K562 (cell line): Measurements from ENCODE around the gene INO80E. TPM values are rescaled to one million over a fixed set of nuclear protein-coding genes. Genes with fewer than 3 reads are reported as not detected.

ENCODE experiments used
- BCOR ChIP-seq: fragments of 450-650 bp; IDR thresholded peaks from 2 replicates; pipeline ENCODE4 v1.6.1; 2016
- EP300 ChIP-seq: IDR thresholded peaks from 2 replicates; pipeline ENCODE4 v1.6.1; 2012; ENCODE audit warnings: low read length, improper control_type of control experiment
- ETV1 ChIP-seq: fragments of 450-650 bp; conservative IDR thresholded peaks from 2 replicates; pipeline ENCODE4 v1.6.1; 2016; ENCODE audit warnings: missing genetic modification characterization, control low read depth, low read depth, missing compliant biosample characterization
- FOXK2 ChIP-seq, 2 experiments: fragments of 450-650 bp; IDR thresholded peaks in 1 of 2; conservative IDR thresholded peaks in 1 of 2; 2 replicates each; pipeline ENCODE4 v1.6.1; 2016; ENCODE audit warnings: low read depth in 2 of 2, mild to moderate bottlenecking in 1 of 2
- GTF2A2 ChIP-seq: IDR thresholded peaks from 2 replicates; pipeline ENCODE4 v1.6.1; 2016; ENCODE audit warnings: mild to moderate bottlenecking, missing genetic modification characterization, missing compliant biosample characterization
- MAFF ChIP-seq: IDR thresholded peaks from 2 replicates; pipeline ENCODE4 v1.6.1; 2012; ENCODE audit warnings: low read length, improper control_type of control experiment
- MLX ChIP-seq, 2 experiments: fragments of 450-650 bp in 1 of 2; sonication (generic) in 1 of 2; formaldehyde crosslinking; conservative IDR thresholded peaks; 2 replicates each; pipeline versions ENCODE4 v1.4.0 to v1.8.1; 2020 to 2022; ENCODE audit warnings: mild to moderate bottlenecking in 1 of 2, missing genetic modification reagents in 1 of 2
- MTA3 ChIP-seq: fragments of 450-650 bp; formaldehyde crosslinking; IDR thresholded peaks from 2 replicates; pipeline ENCODE4 v1.6.1; 2017; ENCODE audit warnings: mild to moderate bottlenecking, borderline replicate concordance
- NR1H2 ChIP-seq: sonication (generic); formaldehyde crosslinking; IDR thresholded peaks from 2 replicates; pipeline ENCODE4 v1.4.0; 2020; ENCODE audit warnings: mild to moderate bottlenecking, missing genetic modification reagents
- PCBP2 ChIP-seq: fragments of 200-400 bp; formaldehyde crosslinking; IDR thresholded peaks from 2 replicates; pipeline ENCODE4 v1.6.1; 2018; ENCODE audit warnings: low read length, low read depth, mild to moderate bottlenecking, moderate library complexity; ENCODE audit not compliant: poor library complexity, severe bottlenecking
- PHF20 ChIP-seq: fragments of 450-650 bp; IDR thresholded peaks from 2 replicates; pipeline ENCODE4 v1.6.1; 2018; ENCODE audit not compliant: partially characterized antibody
- POLR3G ChIP-seq: IDR thresholded peaks from 2 replicates; pipeline ENCODE4 v1.6.1; 2011; ENCODE audit not compliant: insufficient read length, insufficient replicate concordance; ENCODE audit errors: extremely low read depth
- TCF7 ChIP-seq: sonication (generic); IDR thresholded peaks from 2 replicates; pipeline ENCODE4 v1.6.1; 2016; ENCODE audit warnings: antibody characterized with exemption, borderline replicate concordance
- YY1 ChIP-seq, 3 experiments: IDR thresholded peaks; 2 replicates each; pipeline ENCODE4 v1.6.1; 2011; ENCODE audit warnings: low read length in 2 of 3, mild to moderate bottlenecking in 2 of 3, moderate library complexity in 2 of 3, borderline replicate concordance in 1 of 3, control low read depth in 1 of 3, low read depth in 1 of 3; ENCODE audit not compliant: insufficient read depth in 3 of 3, insufficient replicate concordance in 2 of 3, control insufficient read depth in 1 of 3, insufficient read length in 1 of 3; ENCODE audit errors: extremely low read depth in 1 of 3
- ZNF184 ChIP-seq: sonication (generic); formaldehyde crosslinking; IDR thresholded peaks from 2 replicates; pipeline ENCODE4 v1.5.0; 2020; ENCODE audit warnings: missing genetic modification reagents
- ZNF41 ChIP-seq: fragments of 250-450 bp; sonication (Bioruptor Pico); conservative IDR thresholded peaks from 2 replicates; pipeline ENCODE4 v1.4.0; 2020; ENCODE audit warnings: mild to moderate bottlenecking
- ZNF511 ChIP-seq: sonication (generic); formaldehyde crosslinking; IDR thresholded peaks from 2 replicates; pipeline ENCODE4 v1.8.0; 2022; ENCODE audit warnings: mild to moderate bottlenecking, missing genetic modification reagents
- ZNF668 ChIP-seq: fragments of 250-450 bp; sonication (Bioruptor Pico); IDR thresholded peaks from 2 replicates; pipeline ENCODE4 v1.8.0; 2022; ENCODE audit warnings: mild to moderate bottlenecking, inconsistent platforms
- polyA plus RNA-seq, 8 experiments: library from polyadenylated mRNA; depleted of rRNA in 4 of 8; stranded (reverse) in 5 of 8; unstranded in 3 of 8; fragments of >200 nt; fragmentation: Nextera tagmentation in 2 of 8; fragmentation: Illumina TruSeq in 1 of 8; extraction: Ambion mirVana in 2 of 8; extraction: Trizol in 1 of 8; gene quantifications; 2 replicates each; pipeline versions ENCODE4 v1.2.1 to v1.2.3, GENCODE V29; 2011 to 2014; ENCODE audit warnings: inconsistent platforms in 1 of 8, missing spikeins in 1 of 8
- total RNA-seq, 7 experiments: library from RNA; depleted of rRNA in 6 of 7; stranded (reverse); fragments of >200 nt in 6 of 7; fragmentation: Illumina TruSeq in 2 of 7; extraction: Trizol in 2 of 7; gene quantifications; 2 replicates each; pipeline versions ENCODE4 v1.2.1 to v1.2.3, GENCODE V29; 2011 to 2021; ENCODE audit warnings: low replicate concordance in 1 of 7
- TF ChIP-seq, protein P1 (sequence below), 2 experiments: IDR thresholded peaks; 2 replicates each; pipeline ENCODE4 v1.6.1; 2011; ENCODE audit warnings: borderline replicate concordance in 1 of 2, control low read depth in 1 of 2, low read depth in 1 of 2, low read length in 1 of 2, mild to moderate bottlenecking in 1 of 2, mixed read lengths in 1 of 2, moderate library complexity in 1 of 2; ENCODE audit not compliant: insufficient read depth in 1 of 2, insufficient read length in 1 of 2, poor library complexity in 1 of 2, severe bottlenecking in 1 of 2; ENCODE audit errors: extremely low read depth in 1 of 2
- TF ChIP-seq, protein P2 (sequence below): sonication (generic); formaldehyde crosslinking; IDR thresholded peaks from 2 replicates; pipeline ENCODE4 v1.8.0; 2023; ENCODE audit warnings: mild to moderate bottlenecking, missing genetic modification reagents

The INO80E gene
- total and polyA plus RNA-seq, 9 of the 15 experiments (the other 6 are each of a cell fraction or from before 2014, with no cell fraction given), result 0.31 to 102 (median 49.3) TPM

DNA sequence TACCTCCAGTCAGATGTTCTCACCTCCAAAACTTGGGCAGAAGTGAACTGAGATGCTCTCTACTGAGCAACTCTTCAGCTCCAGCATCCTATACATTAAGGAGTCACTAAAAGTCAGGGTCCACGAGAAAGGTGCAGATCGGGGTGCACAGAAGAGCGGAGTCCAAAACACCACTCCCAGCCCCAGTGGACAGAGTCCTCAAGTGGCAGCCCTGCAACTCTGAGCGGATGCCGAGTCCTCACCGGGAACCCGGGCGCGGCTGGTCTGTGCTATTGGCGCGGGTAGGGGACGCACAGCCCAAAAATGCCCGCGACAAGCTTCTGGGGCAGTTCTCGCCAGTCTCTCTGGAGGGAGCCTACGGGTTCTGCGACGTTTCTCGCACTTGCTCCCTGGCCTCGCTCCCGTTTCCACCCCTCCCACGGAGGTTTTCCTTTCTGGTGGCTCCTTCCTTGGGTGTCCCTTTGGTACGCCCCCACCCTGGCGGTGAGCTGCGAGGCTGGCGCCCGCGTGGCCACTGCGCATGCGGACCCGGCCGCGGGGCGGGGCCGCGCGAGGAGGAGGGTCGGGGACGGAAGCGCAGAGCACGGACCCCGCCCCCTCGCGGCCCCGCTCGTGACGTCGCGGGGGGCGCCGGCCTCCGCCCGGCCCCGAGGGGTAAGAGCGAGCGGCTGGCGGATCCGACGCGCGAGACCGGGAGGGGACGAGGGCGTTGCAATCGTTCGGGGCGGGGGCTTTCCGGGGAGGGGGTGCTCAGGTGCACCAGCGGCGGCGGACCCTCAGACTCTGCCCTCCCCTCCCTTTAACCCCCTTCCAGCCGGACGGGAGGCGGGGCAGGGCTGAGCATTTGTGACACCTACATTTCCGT is 34.3 kb upstream of the INO80E start, which contains the start of gene TMEM219 (continued):
- TF ChIP-seq MAFF (no peak), YY1 (IDR thresholded peaks at IDR 0.05; ENCODE audit: borderline replicate concordance in 1 of 3, control insufficient read depth in 1 of 3, extremely low read depth in 1 of 3, insufficient read depth in 3 of 3, insufficient read length in 1 of 3, insufficient replicate concordance in 2 of 3, low read depth in 1 of 3, low read length in 2 of 3) (peak in 1 of 3 experiments; percentile 35), NR1H2 (CRISPR knock-in tag) (no peak), ZNF668 (CRISPR knock-in tag) (no peak), MTA3 (peak; percentile 93; the same call in 1 of the 2 replicates), ZNF41 (CRISPR knock-in tag) (no peak), GTF2A2 (no peak), MLX (CRISPR knock-in tag; conservative IDR thresholded peaks at IDR 0.05) (0 out of 4 replicates have a peak, but pooled peaks of 1 of the 2 experiments have one; percentile 77), EP300 (no peak), PHF20 (peak; percentile 61), TCF7 (no peak), FOXK2 (conservative IDR thresholded peaks at IDR 0.05 in 1 of 2, IDR thresholded peaks at IDR 0.05 in 1 of 2; ENCODE audit: low read depth in 2 of 2) (peak in 1 of 2 experiments; percentile 99; a peak in 2 of 4 replicates), ZNF511 (CRISPR knock-in tag) (no peak), PCBP2 (no peak), ETV1 (tag) (0 out of 2 replicates have a peak, but pooled peaks have one; percentile 6), POLR3G (no peak), ZNF184 (CRISPR knock-in tag) (no peak), BCOR (no peak)
- TF ChIP-seq, protein P1, sequence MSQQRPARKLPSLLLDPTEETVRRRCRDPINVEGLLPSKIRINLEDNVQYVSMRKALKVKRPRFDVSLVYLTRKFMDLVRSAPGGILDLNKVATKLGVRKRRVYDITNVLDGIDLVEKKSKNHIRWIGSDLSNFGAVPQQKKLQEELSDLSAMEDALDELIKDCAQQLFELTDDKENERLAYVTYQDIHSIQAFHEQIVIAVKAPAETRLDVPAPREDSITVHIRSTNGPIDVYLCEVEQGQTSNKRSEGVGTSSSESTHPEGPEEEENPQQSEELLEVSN (IDR thresholded peaks at IDR 0.05; ENCODE audit: borderline replicate concordance in 1 of 2, extremely low read depth in 1 of 2, insufficient read depth in 1 of 2, insufficient read length in 1 of 2, low read depth in 1 of 2, low read length in 1 of 2, poor library complexity in 1 of 2, severe bottlenecking in 1 of 2), result peak; percentile 43 to 57
- TF ChIP-seq, protein P2, sequence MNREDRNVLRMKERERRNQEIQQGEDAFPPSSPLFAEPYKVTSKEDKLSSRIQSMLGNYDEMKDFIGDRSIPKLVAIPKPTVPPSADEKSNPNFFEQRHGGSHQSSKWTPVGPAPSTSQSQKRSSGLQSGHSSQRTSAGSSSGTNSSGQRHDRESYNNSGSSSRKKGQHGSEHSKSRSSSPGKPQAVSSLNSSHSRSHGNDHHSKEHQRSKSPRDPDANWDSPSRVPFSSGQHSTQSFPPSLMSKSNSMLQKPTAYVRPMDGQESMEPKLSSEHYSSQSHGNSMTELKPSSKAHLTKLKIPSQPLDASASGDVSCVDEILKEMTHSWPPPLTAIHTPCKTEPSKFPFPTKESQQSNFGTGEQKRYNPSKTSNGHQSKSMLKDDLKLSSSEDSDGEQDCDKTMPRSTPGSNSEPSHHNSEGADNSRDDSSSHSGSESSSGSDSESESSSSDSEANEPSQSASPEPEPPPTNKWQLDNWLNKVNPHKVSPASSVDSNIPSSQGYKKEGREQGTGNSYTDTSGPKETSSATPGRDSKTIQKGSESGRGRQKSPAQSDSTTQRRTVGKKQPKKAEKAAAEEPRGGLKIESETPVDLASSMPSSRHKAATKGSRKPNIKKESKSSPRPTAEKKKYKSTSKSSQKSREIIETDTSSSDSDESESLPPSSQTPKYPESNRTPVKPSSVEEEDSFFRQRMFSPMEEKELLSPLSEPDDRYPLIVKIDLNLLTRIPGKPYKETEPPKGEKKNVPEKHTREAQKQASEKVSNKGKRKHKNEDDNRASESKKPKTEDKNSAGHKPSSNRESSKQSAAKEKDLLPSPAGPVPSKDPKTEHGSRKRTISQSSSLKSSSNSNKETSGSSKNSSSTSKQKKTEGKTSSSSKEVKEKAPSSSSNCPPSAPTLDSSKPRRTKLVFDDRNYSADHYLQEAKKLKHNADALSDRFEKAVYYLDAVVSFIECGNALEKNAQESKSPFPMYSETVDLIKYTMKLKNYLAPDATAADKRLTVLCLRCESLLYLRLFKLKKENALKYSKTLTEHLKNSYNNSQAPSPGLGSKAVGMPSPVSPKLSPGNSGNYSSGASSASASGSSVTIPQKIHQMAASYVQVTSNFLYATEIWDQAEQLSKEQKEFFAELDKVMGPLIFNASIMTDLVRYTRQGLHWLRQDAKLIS (CRISPR knock-in tag), result no peak
